Adipocyte (in vitro differentiated cells): ENCODE results near the gene PRPF40A.

ENCODE experiments used
- DNase-seq: peaks from one replicate; pipeline ENCODE4 v3.0.0-alpha.2; 2015; ENCODE audit warnings: low read depth
- H3K27me3 ChIP-seq: replicated peaks from 2 replicates; pipeline ENCODE4 v1.7.0; 2013; ENCODE audit warnings: mild to moderate bottlenecking, low read length, moderate library complexity; ENCODE audit not compliant: control insufficient read depth, insufficient read depth
- H3K36me3 ChIP-seq: 2 replicates; pipeline ENCODE4 v1.7.0; 2013; ENCODE audit warnings: low read length, mild to moderate bottlenecking, moderate library complexity; ENCODE audit not compliant: control insufficient read depth, insufficient read depth, severe bottlenecking
- H3K4me1 ChIP-seq: 2 replicates; pipeline ENCODE4 v1.7.0; 2013; ENCODE audit warnings: mild to moderate bottlenecking, low read length, moderate library complexity; ENCODE audit not compliant: control insufficient read depth, insufficient read depth
- H3K4me3 ChIP-seq: 2 replicates; pipeline ENCODE4 v1.7.0; 2013; ENCODE audit warnings: mild to moderate bottlenecking, low read length, moderate library complexity
- H3K9ac ChIP-seq: 2 replicates; pipeline ENCODE4 v1.7.0; 2013; ENCODE audit warnings: mild to moderate bottlenecking, low read length, moderate library complexity
- H3K9me3 ChIP-seq: 2 replicates; pipeline ENCODE4 v1.7.0; 2013; ENCODE audit warnings: mild to moderate bottlenecking, low read length, moderate library complexity; ENCODE audit not compliant: control insufficient read depth

The PRPF40A gene

GRCh38 chr2:152683400-152683799 is 33.9 kb downstream of the PRPF40A start:
- no peak overlapping the region for H3K9ac ChIP-seq
- no peak for DNase-seq
- no peaks in the 10 kb centered on the region for H3K27me3 ChIP-seq
- no peak overlapping the region for H3K4me3 ChIP-seq
- peaks cover 46% of the 10 kb centered on the region for H3K36me3 ChIP-seq
- H3K4me1 ChIP-seq = peaks cover 3% of the 10 kb centered on the region
- no peaks in the 10 kb centered on the region for H3K9me3 ChIP-seq

- Histone ChIP-seq H3K4me1 (peaks cover 3% of the 10 kb centered on the region), H3K27me3 (no peaks in the 10 kb centered on the region), H3K9ac (no peak overlapping the region), H3K4me3 (no peak overlapping the region), H3K36me3 (peaks cover 53% of the 10 kb centered on the region), H3K9me3 (no peaks in the 10 kb centered on the region)
- DNase-seq = no peak
These were observed 34.6 kb downstream of the PRPF40A start for GRCh38 chr2:152682663-152683062.

GRCh38 chr2:152678808-152679207 is 38.5 kb downstream of the PRPF40A start:
- DNase-seq = no peak
- peaks cover 83% of the 10 kb centered on the region for H3K36me3 ChIP-seq

GRCh38 chr2:152676461-152676860 is 40.8 kb downstream of the PRPF40A start:
- H3K4me3 ChIP-seq = no peak overlapping the region
- no peak for DNase-seq
- peaks cover 96% of the 10 kb centered on the region for H3K36me3 ChIP-seq
- no peaks in the 10 kb centered on the region for H3K4me1 ChIP-seq
- H3K9ac ChIP-seq = no peak overlapping the region
- H3K27me3 ChIP-seq = no peaks in the 10 kb centered on the region
- H3K9me3 ChIP-seq = no peaks in the 10 kb centered on the region

More at GRCh38 chr2:152678808-152679207, 38.5 kb downstream of the PRPF40A start:
- H3K4me1 ChIP-seq = no peaks in the 10 kb centered on the region
- no peak overlapping the region for H3K4me3 ChIP-seq
- no peaks in the 10 kb centered on the region for H3K9me3 ChIP-seq
- no peaks in the 10 kb centered on the region for H3K27me3 ChIP-seq
- H3K9ac ChIP-seq = no peak overlapping the region

GRCh38 chr2:152674334-152674733 is 42.9 kb downstream of the PRPF40A start:
- DNase-seq = no peak
- H3K36me3 ChIP-seq = peaks cover 97% of the 10 kb centered on the region
- no peak overlapping the region for H3K4me3 ChIP-seq
- H3K9ac ChIP-seq = no peak overlapping the region
- H3K27me3 ChIP-seq = no peaks in the 10 kb centered on the region
- H3K4me1 ChIP-seq = no peaks in the 10 kb centered on the region
- no peaks in the 10 kb centered on the region for H3K9me3 ChIP-seq

- Histone ChIP-seq H3K9ac (no peak overlapping the region), H3K36me3 (peaks cover 97% of the 10 kb centered on the region), H3K9me3 (no peaks in the 10 kb centered on the region), H3K27me3 (no peaks in the 10 kb centered on the region), H3K4me1 (no peaks in the 10 kb centered on the region), H3K4me3 (no peak overlapping the region)
- DNase-seq = no peak
These were observed 52.5 kb downstream of the PRPF40A start for GRCh38 chr2:152664725-152665124.

- H3K4me3 ChIP-seq = no peak overlapping the region
- H3K27me3 ChIP-seq = no peaks in the 10 kb centered on the region
- peaks cover 97% of the 10 kb centered on the region for H3K36me3 ChIP-seq
- no peak overlapping the region for H3K9ac ChIP-seq
- no peaks in the 10 kb centered on the region for H3K9me3 ChIP-seq
- H3K4me1 ChIP-seq = no peaks in the 10 kb centered on the region
- DNase-seq = no peak
These were observed 56.2 kb downstream of the PRPF40A start for GRCh38 chr2:152661076-152661475.

- H3K36me3 ChIP-seq = peaks cover 91% of the 10 kb centered on the region
- no peaks in the 10 kb centered on the region for H3K27me3 ChIP-seq
- no peak for DNase-seq
- H3K9ac ChIP-seq = no peak overlapping the region
- no peaks in the 10 kb centered on the region for H3K9me3 ChIP-seq
- no peak overlapping the region for H3K4me3 ChIP-seq
- peaks cover 3% of the 10 kb centered on the region for H3K4me1 ChIP-seq
These were observed 59.0 kb downstream of the PRPF40A start for GRCh38 chr2:152658221-152658620.

- H3K9me3 ChIP-seq = no peaks in the 10 kb centered on the region
- no peak overlapping the region for H3K9ac ChIP-seq
- no peak overlapping the region for H3K4me3 ChIP-seq
- peaks cover 3% of the 10 kb centered on the region for H3K4me1 ChIP-seq
- no peak for DNase-seq
- no peaks in the 10 kb centered on the region for H3K27me3 ChIP-seq
- H3K36me3 ChIP-seq = peaks cover 90% of the 10 kb centered on the region
These were observed 60.2 kb downstream of the PRPF40A start for GRCh38 chr2:152657043-152657442.

- no peak for DNase-seq
- no peaks in the 10 kb centered on the region for H3K27me3 ChIP-seq
- no peak overlapping the region for H3K9ac ChIP-seq
- peaks cover 3% of the 10 kb centered on the region for H3K4me1 ChIP-seq
- H3K9me3 ChIP-seq = no peaks in the 10 kb centered on the region
- H3K36me3 ChIP-seq = peaks cover 86% of the 10 kb centered on the region
- no peak overlapping the region for H3K4me3 ChIP-seq
These were observed 61.4 kb downstream of the PRPF40A start for GRCh38 chr2:152655880-152656279.

GRCh38 chr2:152651834-152652233 is 65.4 kb downstream of the PRPF40A start:
- Histone ChIP-seq H3K36me3 (peaks cover 62% of the 10 kb centered on the region), H3K9me3 (no peaks in the 10 kb centered on the region), H3K27me3 (no peaks in the 10 kb centered on the region), H3K4me1 (peaks cover 25% of the 10 kb centered on the region), H3K4me3 (no peak overlapping the region), H3K9ac (no peak overlapping the region)
- no peak for DNase-seq

- no peak for DNase-seq
- Histone ChIP-seq H3K9ac (no peak overlapping the region), H3K9me3 (no peaks in the 10 kb centered on the region), H3K27me3 (no peaks in the 10 kb centered on the region), H3K36me3 (peaks cover 54% of the 10 kb centered on the region), H3K4me3 (no peak overlapping the region), H3K4me1 (peaks cover 30% of the 10 kb centered on the region)
These were observed 66.4 kb downstream of the PRPF40A start for GRCh38 chr2:152650768-152651371.
